Neural progenitor cell (in vitro differentiated cells): ENCODE data around the gene SCG3. TPM values are rescaled to one million over a fixed set of nuclear protein-coding genes. Genes with fewer than 3 reads are reported as not detected.

ENCODE experiments used
- DNase-seq: peaks from one replicate; pipeline ENCODE4 v3.0.0-alpha.2; 2016; ENCODE audit warnings: low spot score
- H2AFZ ChIP-seq: fragments of 200-600 bp; sonication (generic); replicated peaks from 2 replicates; pipeline ENCODE4 v1.6.1; 2016; ENCODE audit warnings: antibody characterized with exemption
- H3F3A ChIP-seq: fragments of 200-600 bp; sonication (generic); 2 replicates; pipeline ENCODE4 v1.6.1; 2016; ENCODE audit warnings: antibody characterized with exemption, low read depth
- H3K27ac ChIP-seq: fragments of 200-600 bp; sonication (generic); 2 replicates; pipeline ENCODE4 v1.5.1; 2016; ENCODE audit warnings: mild to moderate bottlenecking
- H3K27me3 ChIP-seq: fragments of 200-600 bp; sonication (generic); 2 replicates; pipeline ENCODE4 v1.6.1; 2016; ENCODE audit warnings: mild to moderate bottlenecking, moderate library complexity
- H3K36me3 ChIP-seq: fragments of 200-600 bp; sonication (generic); 2 replicates; pipeline ENCODE4 v1.5.1; 2016
- H3K4me1 ChIP-seq: fragments of 200-600 bp; sonication (generic); 2 replicates; pipeline ENCODE4 v1.6.1; 2016; ENCODE audit warnings: mixed run types
- H3K4me2 ChIP-seq: fragments of 200-600 bp; sonication (generic); 2 replicates; pipeline ENCODE4 v1.6.1; 2016
- H3K4me3 ChIP-seq: fragments of 200-600 bp; sonication (generic); 2 replicates; pipeline ENCODE4 v1.5.1; 2016
- H3K79me2 ChIP-seq: fragments of 200-600 bp; sonication (generic); 2 replicates; pipeline ENCODE4 v1.6.1; 2016; ENCODE audit warnings: low read depth
- H3K9ac ChIP-seq: fragments of 200-600 bp; sonication (generic); 2 replicates; pipeline ENCODE4 v1.6.1; 2016
- H3K9me3 ChIP-seq: fragments of 200-600 bp; sonication (generic); 2 replicates; pipeline ENCODE4 v1.5.1; 2016; ENCODE audit warnings: low read depth
- H4K20me1 ChIP-seq: fragments of 200-600 bp; sonication (generic); 2 replicates; pipeline ENCODE4 v1.6.1; 2016; ENCODE audit warnings: low read depth
- H3K27ac Mint-ChIP-seq: 3 replicates; pipeline ENCODE4 v1.8.0; 2021; ENCODE audit warnings: mixed read lengths
- H3K27me3 Mint-ChIP-seq: 2 replicates; pipeline ENCODE4 v1.8.0; 2022; ENCODE audit warnings: low read depth, mild to moderate bottlenecking, inconsistent platforms, moderate library complexity, mixed read lengths; ENCODE audit not compliant: insufficient read depth
- H3K36me3 Mint-ChIP-seq: 3 replicates; pipeline ENCODE4 v1.8.0; 2021; ENCODE audit warnings: mixed read lengths
- H3K4me1 Mint-ChIP-seq: 3 replicates; pipeline ENCODE4 v1.8.0; 2021; ENCODE audit warnings: mixed read lengths
- H3K4me3 Mint-ChIP-seq: 3 replicates; pipeline ENCODE4 v1.8.0; 2021; ENCODE audit warnings: mild to moderate bottlenecking, moderate library complexity, mixed read lengths
- H3K9me3 Mint-ChIP-seq: 3 replicates; pipeline ENCODE4 v1.8.0; 2020; ENCODE audit warnings: mixed read lengths
- EZH2 ChIP-seq: fragments of 200-600 bp; sonication (generic); IDR thresholded peaks from 2 replicates; pipeline ENCODE4 v1.6.1; 2017; ENCODE audit warnings: antibody characterized with exemption, mild to moderate bottlenecking, moderate library complexity
- EZH2phosphoT487 ChIP-seq: fragments of 200-600 bp; sonication (generic); IDR thresholded peaks from 2 replicates; pipeline ENCODE4 v1.6.1; 2017; ENCODE audit warnings: antibody characterized with exemption
- total RNA-seq: library from RNA; depleted of rRNA; stranded (reverse); fragments of >200 nt; gene quantifications from 2 replicates; pipeline ENCODE4 v1.2.3, GENCODE V29; 2015; ENCODE audit warnings: low replicate concordance
- TF ChIP-seq, protein P1 (sequence below): fragments of 200-600 bp; sonication (generic); IDR thresholded peaks from 2 replicates; pipeline ENCODE4 v1.5.1; 2017; ENCODE audit warnings: antibody characterized with exemption, mild to moderate bottlenecking

Gene SCG3
- total RNA-seq, 1 donor from 2014 or later, result 0.19 TPM

DNA sequence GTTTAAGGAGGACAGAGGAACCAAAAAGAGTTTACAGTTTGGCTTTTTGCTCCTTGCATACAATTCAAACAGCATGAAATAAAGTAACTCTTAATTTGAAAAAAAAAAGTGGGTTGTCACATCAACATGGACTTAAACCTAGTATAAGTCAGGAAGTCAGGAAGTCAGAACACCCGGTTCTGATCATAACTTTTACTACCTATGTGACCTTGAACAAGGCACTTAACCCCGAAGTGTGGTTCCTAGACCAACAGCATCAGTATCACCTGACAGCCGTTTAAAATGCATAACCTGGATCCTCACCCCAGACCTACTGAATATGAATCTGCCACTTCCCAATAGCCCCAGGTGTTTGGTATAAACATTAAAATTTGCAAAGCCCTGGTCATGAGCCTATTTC, 37.4 kb downstream of the SCG3 start:
- no peak overlapping the region for H3K4me3 Mint-ChIP-seq
- H3K4me2 ChIP-seq, result no peak overlapping the region
- H3K4me1 Mint-ChIP-seq, result peaks cover 10% of the 10 kb centered on the region
- no peaks in the 10 kb centered on the region for H3K79me2 ChIP-seq
- H3K27ac ChIP-seq, result no peak overlapping the region
- no peaks in the 10 kb centered on the region for H3K9me3 Mint-ChIP-seq
- no peak for DNase-seq
- no peak overlapping the region for H3K4me3 ChIP-seq
- no peaks in the 10 kb centered on the region for H3K27me3 ChIP-seq
- no peak overlapping the region for H2AFZ ChIP-seq
- no peaks in the 10 kb centered on the region for H3F3A ChIP-seq
- no peaks in the 10 kb centered on the region for H3K36me3 ChIP-seq
- no peaks in the 10 kb centered on the region for H4K20me1 ChIP-seq
- no peaks in the 10 kb centered on the region for H3K36me3 Mint-ChIP-seq
- no peak overlapping the region for H3K9ac ChIP-seq
- H3K27ac Mint-ChIP-seq, result no peak overlapping the region
- no peaks in the 10 kb centered on the region for H3K9me3 ChIP-seq
- TF ChIP-seq EZH2 (no peak), EZH2phosphoT487 (no peak)
- TF ChIP-seq, protein P1, sequence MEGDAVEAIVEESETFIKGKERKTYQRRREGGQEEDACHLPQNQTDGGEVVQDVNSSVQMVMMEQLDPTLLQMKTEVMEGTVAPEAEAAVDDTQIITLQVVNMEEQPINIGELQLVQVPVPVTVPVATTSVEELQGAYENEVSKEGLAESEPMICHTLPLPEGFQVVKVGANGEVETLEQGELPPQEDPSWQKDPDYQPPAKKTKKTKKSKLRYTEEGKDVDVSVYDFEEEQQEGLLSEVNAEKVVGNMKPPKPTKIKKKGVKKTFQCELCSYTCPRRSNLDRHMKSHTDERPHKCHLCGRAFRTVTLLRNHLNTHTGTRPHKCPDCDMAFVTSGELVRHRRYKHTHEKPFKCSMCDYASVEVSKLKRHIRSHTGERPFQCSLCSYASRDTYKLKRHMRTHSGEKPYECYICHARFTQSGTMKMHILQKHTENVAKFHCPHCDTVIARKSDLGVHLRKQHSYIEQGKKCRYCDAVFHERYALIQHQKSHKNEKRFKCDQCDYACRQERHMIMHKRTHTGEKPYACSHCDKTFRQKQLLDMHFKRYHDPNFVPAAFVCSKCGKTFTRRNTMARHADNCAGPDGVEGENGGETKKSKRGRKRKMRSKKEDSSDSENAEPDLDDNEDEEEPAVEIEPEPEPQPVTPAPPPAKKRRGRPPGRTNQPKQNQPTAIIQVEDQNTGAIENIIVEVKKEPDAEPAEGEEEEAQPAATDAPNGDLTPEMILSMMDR, result no peak
- H3K4me1 ChIP-seq, result peaks cover 9% of the 10 kb centered on the region
- no peaks in the 10 kb centered on the region for H3K27me3 Mint-ChIP-seq

GRCh38 chr15:51720201-51720995, 39.1 kb downstream of the SCG3 start:
- no peaks in the 10 kb centered on the region for H3K9me3 Mint-ChIP-seq
- Histone ChIP-seq H3K4me2 (no peak overlapping the region), H3K27me3 (no peaks in the 10 kb centered on the region), H3K4me1 (peaks cover 9% of the 10 kb centered on the region), H3K9ac (no peak overlapping the region), H3K9me3 (no peaks in the 10 kb centered on the region), H2AFZ (no peak overlapping the region), H3K4me3 (no peak overlapping the region), H3K79me2 (no peaks in the 10 kb centered on the region), H4K20me1 (no peaks in the 10 kb centered on the region), H3K36me3 (no peaks in the 10 kb centered on the region), H3F3A (no peaks in the 10 kb centered on the region), H3K27ac (no peak overlapping the region)
- H3K27ac Mint-ChIP-seq, result no peak overlapping the region
- H3K4me1 Mint-ChIP-seq, result peaks cover 19% of the 10 kb centered on the region
- H3K4me3 Mint-ChIP-seq, result no peak overlapping the region
- TF ChIP-seq EZH2, result no peak
- TF ChIP-seq, protein P1, result no peak
- TF ChIP-seq EZH2phosphoT487, result no peak
- no peaks in the 10 kb centered on the region for H3K36me3 Mint-ChIP-seq
- no peaks in the 10 kb centered on the region for H3K27me3 Mint-ChIP-seq
- no peak for DNase-seq

DNA sequence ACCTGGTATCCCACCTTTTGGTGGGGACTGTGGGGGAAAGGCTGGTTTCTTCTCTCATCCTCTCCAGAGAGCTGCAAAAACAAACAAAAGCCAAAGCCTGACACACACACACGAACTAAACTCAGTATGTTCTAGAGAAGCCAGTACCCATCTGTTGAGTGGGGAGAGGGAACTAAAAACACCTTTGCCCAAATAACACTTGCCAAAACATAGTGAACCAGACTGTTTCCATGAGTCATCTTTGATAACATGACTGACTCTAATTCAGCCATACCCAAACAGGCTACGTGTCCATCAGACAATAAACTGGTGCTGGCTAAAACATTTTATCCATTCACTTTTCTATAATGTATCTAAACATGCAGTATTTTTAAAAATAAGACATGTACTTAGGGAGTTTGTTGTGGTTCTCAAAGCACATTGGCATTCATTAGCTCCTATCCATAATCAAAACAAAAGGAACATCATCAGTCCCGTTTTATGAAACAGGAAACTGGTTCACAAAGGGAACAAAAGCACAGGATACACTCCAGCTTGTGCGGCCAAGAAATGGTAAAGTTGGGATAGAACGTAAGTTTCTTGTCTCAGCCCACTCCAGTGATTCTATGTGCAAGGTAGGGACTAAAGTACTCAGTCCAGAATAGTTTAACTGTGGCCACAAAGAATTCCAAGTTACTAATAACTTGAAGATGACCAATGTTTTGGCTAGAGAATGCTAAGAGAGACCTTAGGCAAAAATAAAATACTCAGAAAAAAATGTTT, 40.1 kb downstream of the SCG3 start:
- Histone ChIP-seq H3K27ac (no peak overlapping the region), H2AFZ (no peak overlapping the region), H3K4me3 (no peak overlapping the region), H3K9me3 (no peaks in the 10 kb centered on the region), H3K36me3 (no peaks in the 10 kb centered on the region), H3K79me2 (no peaks in the 10 kb centered on the region), H3K4me1 (peaks cover 9% of the 10 kb centered on the region), H4K20me1 (no peaks in the 10 kb centered on the region), H3K27me3 (no peaks in the 10 kb centered on the region), H3K4me2 (no peak overlapping the region), H3K9ac (no peak overlapping the region), H3F3A (no peaks in the 10 kb centered on the region)
- DNase-seq, result no peak
- Mint-ChIP-seq H3K27ac (no peak overlapping the region), H3K4me1 (peaks cover 26% of the 10 kb centered on the region), H3K9me3 (no peaks in the 10 kb centered on the region), H3K36me3 (no peaks in the 10 kb centered on the region), H3K4me3 (no peak overlapping the region), H3K27me3 (no peaks in the 10 kb centered on the region)
- TF ChIP-seq EZH2, result no peak

DNA sequence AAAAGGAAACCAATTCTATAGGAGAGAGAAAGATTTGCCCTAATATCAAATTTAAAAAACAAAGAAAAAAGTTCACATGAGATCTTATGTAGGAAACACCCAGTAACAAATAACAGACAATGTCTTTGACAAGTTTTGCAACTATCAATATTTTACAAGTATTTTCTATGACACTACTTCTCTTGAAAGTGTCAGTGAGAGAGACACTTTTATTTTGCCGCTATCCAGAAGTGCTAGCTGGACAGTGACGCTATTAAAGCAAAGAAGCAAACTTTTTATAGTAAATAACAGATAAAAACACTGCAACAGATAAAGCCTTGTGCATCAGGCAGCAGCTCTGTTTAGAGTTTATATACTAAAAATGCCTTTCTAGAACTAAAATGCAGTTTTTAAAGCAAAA, 42.9 kb downstream of the SCG3 start:
- no peaks in the 10 kb centered on the region for H3K27me3 ChIP-seq
- Mint-ChIP-seq H3K27ac (no peak overlapping the region), H3K9me3 (no peaks in the 10 kb centered on the region), H3K27me3 (no peaks in the 10 kb centered on the region), H3K36me3 (no peaks in the 10 kb centered on the region), H3K4me1 (peaks cover 35% of the 10 kb centered on the region), H3K4me3 (no peak overlapping the region)
- H3K4me3 ChIP-seq, result no peak overlapping the region
- H2AFZ ChIP-seq, result no peak overlapping the region
- no peak for DNase-seq
- H3K4me2 ChIP-seq, result no peak overlapping the region
- no peaks in the 10 kb centered on the region for H3K9me3 ChIP-seq
- no peaks in the 10 kb centered on the region for H4K20me1 ChIP-seq
- H3K4me1 ChIP-seq, result no peaks in the 10 kb centered on the region
- TF ChIP-seq, protein P1, result no peak
- TF ChIP-seq EZH2, result no peak
- no peak for TF ChIP-seq EZH2phosphoT487
- H3F3A ChIP-seq, result no peaks in the 10 kb centered on the region
- no peak overlapping the region for H3K9ac ChIP-seq
- no peaks in the 10 kb centered on the region for H3K36me3 ChIP-seq
- H3K27ac ChIP-seq, result no peak overlapping the region
- H3K79me2 ChIP-seq, result no peaks in the 10 kb centered on the region
